HepG2 (cell line): ENCODE results near the gene ZC3H8. TPM values are rescaled to one million over a fixed set of nuclear protein-coding genes. Genes with fewer than 3 reads are reported as not detected.
A peak's percentile ranks its signal among the peaks of the same experiment; 100 is the strongest.

Experiments used
- ATF2 ChIP-seq: sonication (generic); formaldehyde crosslinking; IDR thresholded peaks from 2 replicates; pipeline ENCODE4 v1.4.0; 2020; ENCODE audit warnings: missing genetic modification reagents
- ATM ChIP-seq: fragments of 450-650 bp; IDR thresholded peaks from 2 replicates; pipeline ENCODE4 v1.7.1; 2017; ENCODE audit warnings: mild to moderate bottlenecking, borderline replicate concordance
- CENPX ChIP-seq: sonication (generic); formaldehyde crosslinking; IDR thresholded peaks from 2 replicates; pipeline ENCODE4 v1.9.0; 2021; ENCODE audit warnings: mild to moderate bottlenecking, missing genetic modification reagents, moderate library complexity
- FOSL2 ChIP-seq: sonication (generic); formaldehyde crosslinking; IDR thresholded peaks from 2 replicates; pipeline ENCODE4 v1.4.0; 2020; ENCODE audit warnings: missing genetic modification reagents
- FUBP1 ChIP-seq: sonication (generic); formaldehyde crosslinking; IDR thresholded peaks from 2 replicates; pipeline ENCODE4 v1.5.1; 2020; ENCODE audit warnings: missing genetic modification reagents, mild to moderate bottlenecking, borderline replicate concordance
- GMEB2 ChIP-seq: IDR thresholded peaks from 2 replicates; pipeline ENCODE4 v1.6.1; 2016; ENCODE audit warnings: missing biosample characterization, missing genetic modification reagents, low read depth
- MEF2D ChIP-seq: sonication (generic); formaldehyde crosslinking; IDR thresholded peaks from 2 replicates; pipeline ENCODE4 v1.5.1; 2020; ENCODE audit warnings: mild to moderate bottlenecking, missing genetic modification reagents
- NFATC3 ChIP-seq: sonication (generic); formaldehyde crosslinking; IDR thresholded peaks from 2 replicates; pipeline ENCODE4 v1.5.1; 2020; ENCODE audit warnings: mild to moderate bottlenecking, missing genetic modification reagents
- PPARG ChIP-seq: conservative IDR thresholded peaks from 2 replicates; pipeline ENCODE4 v1.6.1; 2016; ENCODE audit warnings: missing biosample characterization, missing genetic modification reagents
- RELA ChIP-seq: sonication (generic); formaldehyde crosslinking; IDR thresholded peaks from 2 replicates; pipeline ENCODE4 v1.4.0; 2020; ENCODE audit warnings: missing genetic modification reagents
- SP5 ChIP-seq: IDR thresholded peaks from 2 replicates; pipeline ENCODE4 v1.6.1; 2016; ENCODE audit warnings: low read depth, borderline replicate concordance
- TEAD2 ChIP-seq: sonication (generic); formaldehyde crosslinking; IDR thresholded peaks from 2 replicates; pipeline ENCODE4 v1.9.0; 2021; ENCODE audit warnings: missing genetic modification reagents
- ZBTB2 ChIP-seq: sonication (generic); formaldehyde crosslinking; IDR thresholded peaks from 2 replicates; pipeline ENCODE4 v1.8.0; 2022; ENCODE audit warnings: low read depth, missing genetic modification reagents
- ZBTB26 ChIP-seq: IDR thresholded peaks from 2 replicates; pipeline ENCODE4 v1.6.1; 2016; ENCODE audit warnings: missing compliant biosample characterization, missing genetic modification reagents, borderline replicate concordance
- ZKSCAN1 ChIP-seq: fragments of 150-350 bp; IDR thresholded peaks from 2 replicates; pipeline ENCODE4 v1.6.1; 2014; ENCODE audit warnings: low read length
- ZNF530 ChIP-seq: sonication (generic); formaldehyde crosslinking; IDR thresholded peaks from 2 replicates; pipeline ENCODE4 v1.5.0; 2020; ENCODE audit warnings: low read depth, mild to moderate bottlenecking, missing genetic modification reagents
- ZNF580 ChIP-seq: IDR thresholded peaks from 2 replicates; pipeline ENCODE4 v1.6.1; 2016; ENCODE audit warnings: low read depth, borderline replicate concordance
- ZNF773 ChIP-seq: sonication (generic); formaldehyde crosslinking; IDR thresholded peaks from 2 replicates; pipeline ENCODE4 v1.4.0; 2020; ENCODE audit warnings: missing genetic modification reagents, borderline replicate concordance
- polyA plus RNA-seq, 8 experiments: library from polyadenylated mRNA; depleted of rRNA in 3 of 8; stranded (reverse) in 7 of 8; unstranded in 1 of 8; fragments of >200 nt; fragmentation: Illumina TruSeq in 4 of 8; extraction: Trizol in 4 of 8; gene quantifications; 2 replicates each; pipeline versions ENCODE4 v1.2.1 to v1.2.3, GENCODE V29; 2011 to 2016; ENCODE audit warnings: low read depth in 4 of 8, missing spikeins in 1 of 8, mixed read lengths in 1 of 8; ENCODE audit not compliant: insufficient read depth in 1 of 8
- total RNA-seq, 5 experiments: library from RNA; depleted of rRNA; stranded (reverse); fragments of >200 nt; fragmentation: Illumina TruSeq; extraction: Trizol; gene quantifications; 2 replicates each; pipeline ENCODE4 v1.2.3, GENCODE V29; 2016; ENCODE audit warnings: low read depth in 1 of 5
- TF ChIP-seq, protein P1 (sequence below): sonication (generic); formaldehyde crosslinking; conservative IDR thresholded peaks from 2 replicates; pipeline ENCODE4 v1.8.0; 2022; ENCODE audit warnings: low read depth, missing genetic modification reagents

ZC3H8 gene
- total and polyA plus RNA-seq, 2 of the 13 experiments (the other 11 are each of a cell fraction or from before 2014, with no cell fraction given): 4.5 to 17.0 TPM

DNA sequence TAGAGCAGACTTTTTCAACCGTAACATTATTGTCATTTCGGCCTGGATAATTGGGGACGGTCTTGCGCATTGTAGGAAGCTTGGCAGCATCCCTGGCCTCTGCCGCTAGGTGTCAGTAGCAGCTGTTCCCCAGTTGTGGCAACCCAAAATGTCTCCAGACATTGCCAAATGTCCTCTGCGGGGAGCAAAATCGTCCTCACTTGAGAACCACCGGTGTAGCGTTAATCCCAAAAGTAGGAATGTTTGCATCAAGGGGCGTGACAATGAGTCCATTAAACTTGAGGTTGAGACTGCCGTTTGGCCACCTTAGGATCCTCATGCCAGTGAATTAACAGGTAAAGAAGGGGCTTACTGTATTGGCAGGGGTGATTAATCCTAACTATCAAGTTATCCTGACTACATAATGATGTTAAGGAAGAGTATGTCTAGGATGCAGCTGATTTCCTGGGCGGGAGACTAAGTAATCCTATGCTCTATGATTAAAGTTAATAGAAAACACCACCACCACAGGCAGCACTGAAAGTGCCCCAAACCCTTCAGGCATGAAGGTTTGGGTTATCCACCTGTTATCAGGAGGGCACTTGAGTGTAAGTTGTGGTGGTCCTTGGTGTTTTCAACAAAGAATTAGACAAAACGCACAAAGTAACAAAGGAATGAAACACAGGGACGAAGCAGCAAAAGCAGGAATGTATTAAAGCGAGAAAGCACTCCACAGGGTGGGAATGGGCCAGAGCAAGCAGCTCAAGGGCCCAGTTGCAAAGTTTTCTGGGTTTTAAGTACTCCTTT, 4.9 kb upstream of the ZC3H8 start (continued):
- TF ChIP-seq, protein P1, sequence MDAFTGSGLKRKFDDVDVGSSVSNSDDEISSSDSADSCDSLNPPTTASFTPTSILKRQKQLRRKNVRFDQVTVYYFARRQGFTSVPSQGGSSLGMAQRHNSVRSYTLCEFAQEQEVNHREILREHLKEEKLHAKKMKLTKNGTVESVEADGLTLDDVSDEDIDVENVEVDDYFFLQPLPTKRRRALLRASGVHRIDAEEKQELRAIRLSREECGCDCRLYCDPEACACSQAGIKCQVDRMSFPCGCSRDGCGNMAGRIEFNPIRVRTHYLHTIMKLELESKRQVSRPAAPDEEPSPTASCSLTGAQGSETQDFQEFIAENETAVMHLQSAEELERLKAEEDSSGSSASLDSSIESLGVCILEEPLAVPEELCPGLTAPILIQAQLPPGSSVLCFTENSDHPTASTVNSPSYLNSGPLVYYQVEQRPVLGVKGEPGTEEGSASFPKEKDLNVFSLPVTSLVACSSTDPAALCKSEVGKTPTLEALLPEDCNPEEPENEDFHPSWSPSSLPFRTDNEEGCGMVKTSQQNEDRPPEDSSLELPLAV (CRISPR knock-in tag): no peak
- no peak for TF ChIP-seq ATM
- TF ChIP-seq TEAD2 (CRISPR knock-in tag): no peak
- no peak for TF ChIP-seq ZBTB2 (CRISPR knock-in tag)
- TF ChIP-seq GMEB2 (CRISPR knock-in tag): 0 out of 2 replicates have a peak, but pooled peaks have one; percentile 21
- no peak for TF ChIP-seq NFATC3 (CRISPR knock-in tag)
- TF ChIP-seq FUBP1 (CRISPR knock-in tag): no peak
- TF ChIP-seq ZNF773 (CRISPR knock-in tag): no peak
- no peak for TF ChIP-seq ZNF530 (CRISPR knock-in tag)
- peak; percentile 70; the same call in 1 of the 2 replicates for TF ChIP-seq ZNF580 (CRISPR knock-in tag)
- TF ChIP-seq ZBTB26 (CRISPR knock-in tag): peak; percentile 40; the same call in 1 of the 2 replicates
- no peak for TF ChIP-seq ZKSCAN1
- TF ChIP-seq RELA (CRISPR knock-in tag): 0 out of 2 replicates have a peak, but pooled peaks have one; percentile 62
- TF ChIP-seq FOSL2 (CRISPR knock-in tag): peak; percentile 19
- TF ChIP-seq SP5: no peak
- no peak for TF ChIP-seq CENPX (CRISPR knock-in tag)
- peak; percentile 52; the same call in 1 of the 2 replicates for TF ChIP-seq ATF2 (CRISPR knock-in tag)
- peak; percentile 46; the same call in 1 of the 2 replicates for TF ChIP-seq PPARG (CRISPR knock-in tag)
- 0 out of 2 replicates have a peak, but pooled peaks have one; percentile 0 for TF ChIP-seq MEF2D (CRISPR knock-in tag)
